ENCODE results near the gene ANAPC7.

DNA sequence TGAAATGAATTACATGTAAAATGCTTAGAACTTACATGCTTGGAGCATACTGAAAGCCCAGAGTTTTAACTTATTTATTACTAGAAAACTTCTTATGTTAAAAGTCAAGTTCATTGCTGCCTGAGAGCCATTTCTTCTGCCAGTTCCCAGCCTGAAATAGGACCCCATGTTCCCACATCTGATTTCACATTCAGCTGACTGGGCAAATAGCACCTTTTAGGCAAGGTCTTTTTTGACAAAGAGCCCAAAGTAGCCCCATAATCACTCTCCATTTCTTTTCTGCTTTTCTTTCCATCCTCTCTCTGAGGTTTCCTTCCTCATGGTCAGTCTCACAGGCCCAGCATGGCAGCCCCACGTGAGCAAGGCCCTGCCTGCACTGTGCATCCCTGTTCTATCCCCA is 47.8 kb upstream of the ANAPC7 start:
- TF ChIP-seq RXRB (CRISPR knock-in tag; IDR thresholded peaks at IDR 0.05; ENCODE audit: borderline replicate concordance) (no peak), ZNF761 (CRISPR knock-in tag; conservative IDR thresholded peaks at IDR 0.05) (no peak), ZNF543 (CRISPR knock-in tag; IDR thresholded peaks at IDR 0.05) (no peak), JUNB (CRISPR knock-in tag; IDR thresholded peaks at IDR 0.05; ENCODE audit: borderline replicate concordance) (no peak), CBX1 (IDR thresholded peaks at IDR 0.05; ENCODE audit: low read depth) (no peak)

Data from HepG2 (cell line).